ENCODE results near the gene SEMA3B.

GRCh38 chr3:50300681-50301254, 31.8 kb downstream of the SEMA3B start:
- no peak for TF ChIP-seq CTCF (IDR thresholded peaks at IDR 0.05; ENCODE audit: low read depth, low read length)
- TF ChIP-seq EZH2phosphoT487 (IDR thresholded peaks at IDR 0.05; ENCODE audit: low read depth): no peak
